Subcutaneous adipose tissue (tissue), 4 donors: Measurements from ENCODE around the gene GCDH. TPM values are rescaled to one million over a fixed set of nuclear protein-coding genes. Genes with fewer than 3 reads are reported as not detected.

Experiments
- total RNA-seq, 4 donors: library from RNA; depleted of rRNA; stranded (reverse); fragments of >200 nt; gene quantifications; one replicate each; pipeline ENCODE4 v1.1.0, GENCODE V29; 2016
- TF ChIP-seq, protein P1 (sequence below): fragments of 450-650 bp; IDR thresholded peaks from one replicate; pipeline ENCODE4 v1.5.1; 2016; ENCODE audit warnings: low read depth, mild to moderate bottlenecking, control low read depth, antibody characterized with exemption, moderate library complexity

Gene GCDH
- total RNA-seq, 4 donors from 2014 or later = 34.9 to 98.5 (median 46.0) TPM

DNA sequence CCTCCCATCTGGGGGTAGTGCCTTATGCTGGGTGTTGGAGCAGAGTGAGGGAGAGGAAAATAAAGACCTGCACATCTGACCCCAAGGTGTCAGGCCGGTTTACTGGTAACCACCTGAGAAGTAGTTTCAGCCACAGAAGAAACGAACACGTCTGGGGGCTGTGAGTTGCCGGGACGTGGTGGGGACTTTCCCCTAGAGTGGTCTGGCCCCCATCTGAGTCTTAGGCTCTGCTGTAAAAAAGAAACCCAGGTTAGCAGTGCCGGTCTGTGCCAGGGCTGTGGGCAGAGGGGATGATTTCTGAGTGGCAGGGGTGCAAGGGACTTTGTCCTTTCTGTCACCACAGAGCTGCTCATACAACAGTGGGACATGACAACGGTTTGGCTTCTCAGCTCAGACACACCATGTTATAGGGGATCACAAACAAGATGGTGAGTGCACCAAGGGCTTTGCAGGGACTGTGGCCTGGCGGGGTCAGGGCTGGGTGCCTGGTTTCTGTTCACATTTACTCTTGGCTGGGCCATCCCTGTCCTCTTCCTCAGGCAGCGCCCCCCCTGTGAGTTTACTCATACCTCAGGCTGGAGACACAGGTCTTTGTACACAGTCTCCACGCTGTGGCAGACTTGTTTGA, 9.0 kb downstream of the GCDH start:
- TF ChIP-seq, protein P1, sequence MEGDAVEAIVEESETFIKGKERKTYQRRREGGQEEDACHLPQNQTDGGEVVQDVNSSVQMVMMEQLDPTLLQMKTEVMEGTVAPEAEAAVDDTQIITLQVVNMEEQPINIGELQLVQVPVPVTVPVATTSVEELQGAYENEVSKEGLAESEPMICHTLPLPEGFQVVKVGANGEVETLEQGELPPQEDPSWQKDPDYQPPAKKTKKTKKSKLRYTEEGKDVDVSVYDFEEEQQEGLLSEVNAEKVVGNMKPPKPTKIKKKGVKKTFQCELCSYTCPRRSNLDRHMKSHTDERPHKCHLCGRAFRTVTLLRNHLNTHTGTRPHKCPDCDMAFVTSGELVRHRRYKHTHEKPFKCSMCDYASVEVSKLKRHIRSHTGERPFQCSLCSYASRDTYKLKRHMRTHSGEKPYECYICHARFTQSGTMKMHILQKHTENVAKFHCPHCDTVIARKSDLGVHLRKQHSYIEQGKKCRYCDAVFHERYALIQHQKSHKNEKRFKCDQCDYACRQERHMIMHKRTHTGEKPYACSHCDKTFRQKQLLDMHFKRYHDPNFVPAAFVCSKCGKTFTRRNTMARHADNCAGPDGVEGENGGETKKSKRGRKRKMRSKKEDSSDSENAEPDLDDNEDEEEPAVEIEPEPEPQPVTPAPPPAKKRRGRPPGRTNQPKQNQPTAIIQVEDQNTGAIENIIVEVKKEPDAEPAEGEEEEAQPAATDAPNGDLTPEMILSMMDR = no peak

DNA sequence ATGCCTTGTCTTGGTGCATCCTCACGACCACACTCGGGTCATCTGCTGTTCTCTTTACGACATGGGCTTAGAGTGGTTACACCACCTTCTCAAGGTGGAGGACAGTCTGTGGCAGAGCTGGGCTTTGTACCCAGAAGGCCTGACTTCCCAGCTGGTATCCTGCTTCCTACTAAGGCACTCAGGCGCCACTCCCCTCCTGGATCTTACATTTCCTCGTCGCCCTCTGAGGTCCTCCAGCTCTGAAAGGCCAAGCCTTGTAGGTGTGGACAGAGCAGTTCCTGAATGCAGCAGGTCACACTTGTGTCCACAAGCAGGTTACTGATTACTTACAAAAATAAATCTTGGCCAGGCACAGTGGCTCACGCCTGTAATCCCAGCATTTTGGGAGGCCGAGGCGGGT, 16.2 kb downstream of the GCDH start:
- TF ChIP-seq, protein P1 = no peak

DNA sequence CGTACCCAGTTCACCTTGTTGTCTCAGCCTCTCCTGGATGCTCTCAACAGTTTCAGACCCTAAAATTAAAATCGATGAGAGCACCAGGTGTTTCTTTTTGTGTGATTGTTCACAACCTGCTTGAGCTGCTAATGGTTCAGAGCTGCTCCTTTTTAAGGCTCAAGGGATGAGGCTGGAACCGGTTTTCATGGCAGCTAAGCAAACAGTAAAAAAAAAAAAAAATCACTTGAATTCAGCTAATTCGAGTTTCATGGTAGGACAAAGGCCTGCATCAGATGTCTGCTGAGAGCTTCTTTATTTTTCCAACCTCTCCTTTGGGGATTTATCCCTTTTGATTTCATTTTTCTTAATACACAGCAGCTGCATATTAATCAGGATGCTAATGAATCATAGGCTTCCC, 21.6 kb downstream of the GCDH start:
- TF ChIP-seq, protein P1 = no peak

DNA sequence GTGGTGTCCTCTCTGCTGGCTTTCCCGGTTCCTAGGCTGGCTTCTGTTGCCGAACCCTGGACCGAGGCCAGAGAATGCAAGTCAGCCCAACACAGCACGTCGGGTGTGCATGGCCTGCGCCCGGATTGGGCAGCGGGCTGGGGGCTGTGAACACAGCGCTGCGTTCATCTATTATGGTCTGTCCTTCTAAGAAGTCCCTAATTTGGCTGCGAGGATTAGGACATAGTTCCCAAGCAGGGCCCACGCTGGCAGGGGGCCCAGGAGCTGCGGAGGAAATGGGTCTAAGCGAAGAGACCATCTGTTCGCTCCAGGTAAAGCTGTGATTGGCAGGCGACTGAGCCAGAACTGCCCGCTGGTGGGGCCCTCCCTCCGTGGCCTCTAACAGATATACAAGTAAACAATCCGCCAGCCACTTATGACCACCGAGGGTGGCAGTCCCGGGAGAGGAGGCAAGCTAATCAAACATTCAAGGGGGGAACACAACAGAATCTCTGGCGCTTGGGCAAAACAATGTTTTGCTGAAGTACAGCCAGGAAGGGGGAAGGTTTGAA, 22.1 kb downstream of the GCDH start:
- TF ChIP-seq, protein P1 = no peak

DNA sequence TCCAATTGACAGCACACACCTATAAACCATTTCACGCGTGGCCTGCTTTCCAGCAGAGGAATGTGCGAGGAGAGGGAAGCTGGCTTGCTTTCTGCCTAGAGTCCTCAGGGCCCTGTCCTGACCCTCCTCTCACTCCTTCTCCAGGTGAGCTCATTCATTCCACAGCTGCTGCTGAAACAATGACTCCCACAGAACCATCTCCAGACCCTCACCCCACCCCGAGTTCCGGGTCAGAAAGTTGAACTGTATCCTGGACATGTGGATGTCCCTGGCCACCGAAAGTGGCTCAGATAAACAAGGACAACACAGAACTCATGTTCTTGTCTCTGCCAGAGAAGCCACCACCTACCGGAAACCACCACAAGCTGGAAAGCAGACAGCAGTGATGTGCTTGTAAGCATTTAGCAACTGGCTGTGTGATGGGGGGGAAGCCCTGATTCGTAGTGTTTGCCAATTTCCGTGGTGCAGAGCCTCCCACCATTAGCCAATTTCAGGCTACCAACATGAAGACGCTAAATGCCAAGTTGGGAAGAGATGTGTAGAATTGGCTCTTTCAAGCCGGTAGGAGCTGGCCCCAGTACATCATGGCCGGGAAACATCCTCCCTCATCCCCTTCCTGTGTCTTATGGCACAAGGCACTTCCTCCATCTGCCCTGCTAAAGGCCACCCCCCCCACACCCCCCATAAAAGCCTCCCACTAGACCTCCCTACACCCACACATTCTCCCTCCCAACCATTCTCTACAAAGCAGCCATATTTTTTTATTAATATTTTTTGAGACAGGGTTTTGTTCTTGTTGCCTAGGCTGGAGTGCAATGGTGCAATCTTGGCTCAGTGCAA, 23.1 kb downstream of the GCDH start:
- TF ChIP-seq, protein P1 = no peak

DNA sequence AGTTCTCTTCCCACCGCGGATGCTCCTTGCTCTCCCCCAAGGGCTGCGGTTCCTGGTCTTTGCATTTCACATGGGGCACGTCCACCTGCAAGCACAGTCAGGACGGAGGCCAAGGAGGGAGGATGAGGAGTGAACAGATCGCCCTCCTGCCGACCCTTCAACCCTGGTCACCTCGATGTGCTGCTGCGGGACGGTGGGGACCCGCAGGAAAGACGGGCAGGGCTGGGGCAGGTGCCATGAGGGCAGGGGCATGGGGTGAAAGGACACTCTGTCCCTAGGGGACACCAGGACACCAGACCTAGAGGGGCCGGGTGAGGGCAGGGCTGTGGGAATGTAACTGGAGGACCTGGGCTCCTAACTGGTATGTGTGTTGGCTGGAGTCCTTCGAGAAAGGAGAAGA, 27.3 kb downstream of the GCDH start:
- TF ChIP-seq, protein P1 = no peak

DNA sequence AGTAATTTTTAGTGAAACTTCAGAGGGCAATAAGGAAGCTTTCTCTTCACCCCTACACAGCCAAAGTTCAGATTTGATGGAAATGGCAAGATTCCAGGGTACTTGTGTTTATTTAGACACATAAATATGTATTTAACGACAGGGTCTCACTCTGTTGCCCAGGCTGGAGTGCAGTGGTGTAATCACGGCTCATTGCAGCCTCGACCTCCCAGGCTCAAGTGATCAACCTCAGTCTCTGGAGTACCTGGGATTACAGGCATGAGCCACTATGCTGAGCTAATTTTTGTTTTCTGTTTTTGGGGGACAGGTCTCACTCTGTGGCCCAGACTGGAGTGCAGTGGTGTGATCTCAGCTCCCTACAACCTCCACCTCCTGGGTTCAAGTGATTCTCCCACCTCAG, 30.1 kb downstream of the GCDH start:
- TF ChIP-seq, protein P1 = no peak
